H1 (cell line): Measurements from ENCODE around the gene PLD2. TPM values are rescaled to one million over a fixed set of nuclear protein-coding genes. Genes with fewer than 3 reads are reported as not detected.
A peak's percentile ranks its signal among the peaks of the same experiment; 100 is the strongest.

Experiments
- CTCF ChIA-PET: fragments of 300-600 bp; sonication (Branson Sonifier 250); formaldehyde crosslinking; loops from one replicate; lab custom pipeline; 2021; ENCODE audit not compliant: partially characterized antibody; lab: Charles Lee
- POLR2A ChIA-PET: fragments of 300-600 bp; sonication (Branson Sonifier 250); formaldehyde crosslinking; loops from one replicate; lab custom pipeline; 2021; ENCODE audit warnings: inconsistent platforms; ENCODE audit not compliant: partially characterized antibody; lab: Charles Lee
- DNase-seq, 2 experiments: peaks; one replicate each; pipeline versions ENCODE4 v3.0.0 to v3.0.0-alpha.2; 2010 to 2022; ENCODE audit warnings: low spot score in 2 of 2, low read depth in 1 of 2, mixed read lengths in 1 of 2
- FAIRE-seq: peaks from 2 replicates; lab custom pipeline; 2011; peaks lifted over from hg19 to GRCh38; lab: Jason Lieb, UNC
- H2AFZ ChIP-seq: 2 replicates; pipeline ENCODE4 v1.8.1; 2012; ENCODE audit warnings: low read length, inconsistent platforms
- H2AK5ac ChIP-seq: 2 replicates; pipeline ENCODE4 v1.6.1; 2013; ENCODE audit warnings: low read depth, low read length
- H2BK120ac ChIP-seq: replicated peaks from 2 replicates; pipeline ENCODE3; 2013; ENCODE audit warnings: low read depth, low read length, inconsistent platforms
- H2BK12ac ChIP-seq: 2 replicates; pipeline ENCODE4 v1.6.1; 2013; ENCODE audit warnings: low read depth, low read length
- H2BK15ac ChIP-seq: 2 replicates; pipeline ENCODE4 v1.6.1; 2013; ENCODE audit warnings: low read length
- H2BK20ac ChIP-seq: 2 replicates; pipeline ENCODE4 v1.6.1; 2013; ENCODE audit warnings: low read length
- H2BK5ac ChIP-seq: 2 replicates; pipeline ENCODE4 v1.6.1; 2013; ENCODE audit warnings: low read depth, low read length
- H3K14ac ChIP-seq: 2 replicates; pipeline ENCODE4 v1.6.1; 2013; ENCODE audit warnings: inconsistent platforms; ENCODE audit not compliant: insufficient read length
- H3K18ac ChIP-seq: 2 replicates; pipeline ENCODE4 v1.6.1; 2013; ENCODE audit warnings: low read length; ENCODE audit errors: extremely low read depth
- H3K23ac ChIP-seq: 2 replicates; pipeline ENCODE4 v1.6.1; 2013; ENCODE audit warnings: inconsistent platforms; ENCODE audit not compliant: insufficient read length
- H3K23me2 ChIP-seq: 2 replicates; pipeline ENCODE4 v1.6.1; 2013; ENCODE audit warnings: low read depth, low read length
- H3K27ac ChIP-seq: 2 replicates; pipeline ENCODE4 v1.6.1; 2011; ENCODE audit warnings: low read depth, low read length, inconsistent platforms
- H3K27me3 ChIP-seq, 4 experiments: replicated peaks in 1 of 4; 1 replicate in 1 of 4; 2 replicates in 3 of 4; pipeline versions ENCODE4 v1.6.1 to v1.8.1; 2011 to 2013; ENCODE audit warnings: low read length in 3 of 4, mild to moderate bottlenecking in 3 of 4, inconsistent platforms in 2 of 4, mixed read lengths in 2 of 4, moderate library complexity in 1 of 4; ENCODE audit not compliant: control insufficient read depth in 3 of 4, insufficient read depth in 3 of 4; ENCODE audit errors: extremely low read depth in 1 of 4
- H3K36me3 ChIP-seq, 4 experiments: 2 replicates each; pipeline versions ENCODE4 v1.6.1 to v1.8.1; 2011 to 2013; ENCODE audit warnings: mild to moderate bottlenecking in 4 of 4, low read length in 3 of 4, moderate library complexity in 2 of 4, control low read depth in 1 of 4, inconsistent platforms in 1 of 4; ENCODE audit not compliant: insufficient read depth in 4 of 4, control insufficient read depth in 2 of 4
- H3K4ac ChIP-seq: replicated peaks from 2 replicates; pipeline ENCODE3; 2013; ENCODE audit warnings: low read length, low read depth, mixed read lengths, inconsistent platforms; ENCODE audit not compliant: insufficient read length
- H3K4me1 ChIP-seq, 4 experiments: replicated peaks in 1 of 4; 1 replicate in 1 of 4; 2 replicates in 3 of 4; pipeline versions ENCODE4 v1.6.1 to v1.8.1; 2011 to 2013; ENCODE audit warnings: low read length in 3 of 4, inconsistent platforms in 2 of 4, mixed read lengths in 1 of 4; ENCODE audit not compliant: insufficient read depth in 4 of 4, control insufficient read depth in 3 of 4
- H3K4me2 ChIP-seq, 2 experiments: 2 replicates each; pipeline versions ENCODE4 v1.6.1 to v1.8.1; 2011 to 2013; ENCODE audit warnings: low read depth in 2 of 2, low read length in 2 of 2, control low read depth in 1 of 2, inconsistent platforms in 1 of 2, mild to moderate bottlenecking in 1 of 2; ENCODE audit not compliant: insufficient read depth in 1 of 2
- H3K4me3 ChIP-seq, 4 experiments: fragments of 200-600, 300-600 bp in 1 of 4; sonication (generic), shearing (Covaris generic), sonication (Bioruptor Twin) in 1 of 4; 2 replicates each; pipeline versions ENCODE4 v1.5.1 to v1.8.1; 2011 to 2016; ENCODE audit warnings: low read length in 4 of 4, low read depth in 3 of 4, control low read depth in 2 of 4, inconsistent platforms in 2 of 4, mild to moderate bottlenecking in 2 of 4, mixed read lengths in 1 of 4, moderate library complexity in 1 of 4; ENCODE audit not compliant: insufficient read depth in 2 of 4; ENCODE audit errors: extremely low read depth in 1 of 4
- H3K56ac ChIP-seq: replicated peaks from 2 replicates; pipeline ENCODE3; 2013; ENCODE audit warnings: low read depth, mild to moderate bottlenecking, mixed read lengths, low read length, inconsistent platforms; ENCODE audit not compliant: insufficient read length
- H3K79me1 ChIP-seq: 2 replicates; pipeline ENCODE4 v1.6.1; 2013; ENCODE audit warnings: low read depth, low read length, control low read depth
- H3K79me2 ChIP-seq, 2 experiments: 2 replicates each; pipeline versions ENCODE4 v1.6.1 to v1.8.1; 2012 to 2013; ENCODE audit warnings: low read length in 2 of 2, mild to moderate bottlenecking in 2 of 2, inconsistent platforms in 1 of 2; ENCODE audit not compliant: insufficient read depth in 2 of 2, control insufficient read depth in 1 of 2
- H3K9ac ChIP-seq, 4 experiments: replicated peaks in 1 of 4; 1 replicate in 1 of 4; 2 replicates in 3 of 4; pipeline versions ENCODE4 v1.6.1 to v1.8.1; 2011 to 2013; ENCODE audit warnings: low read depth in 3 of 4, low read length in 3 of 4, control low read depth in 2 of 4, mild to moderate bottlenecking in 2 of 4, moderate library complexity in 2 of 4, inconsistent platforms in 1 of 4; ENCODE audit errors: extremely low read depth in 1 of 4
- H3K9me3 ChIP-seq, 2 experiments: 2 replicates each; pipeline versions ENCODE4 v1.6.1 to v1.8.1; 2012 to 2013; ENCODE audit warnings: mild to moderate bottlenecking in 2 of 2, moderate library complexity in 2 of 2, control low read depth in 1 of 2, inconsistent platforms in 1 of 2, low read depth in 1 of 2, low read length in 1 of 2, mixed read lengths in 1 of 2; ENCODE audit not compliant: insufficient read depth in 2 of 2
- H4K20me1 ChIP-seq, 2 experiments: replicated peaks in 1 of 2; 2 replicates each; pipeline versions ENCODE3 to v1.8.1; 2011 to 2013; ENCODE audit warnings: inconsistent platforms in 2 of 2, low read length in 2 of 2, mild to moderate bottlenecking in 1 of 2; ENCODE audit not compliant: insufficient read depth in 2 of 2, control insufficient read depth in 1 of 2
- H4K5ac ChIP-seq: 2 replicates; pipeline ENCODE4 v1.6.1; 2013; ENCODE audit warnings: low read length, low read depth, mixed read lengths, inconsistent platforms; ENCODE audit not compliant: insufficient read length
- H4K8ac ChIP-seq: 2 replicates; pipeline ENCODE4 v1.8.0; 2013; ENCODE audit warnings: mild to moderate bottlenecking, moderate library complexity, low read length, inconsistent platforms; ENCODE audit not compliant: insufficient read depth; ENCODE audit errors: extremely low read depth
- H4K91ac ChIP-seq: replicated peaks from 2 replicates; pipeline ENCODE3; 2013; ENCODE audit warnings: low read length, mixed read lengths, inconsistent platforms; ENCODE audit not compliant: insufficient read length
- BCL11A ChIP-seq, 2 experiments: IDR thresholded peaks; one replicate each; pipeline ENCODE4 v1.6.1; 2011; ENCODE audit warnings: low read depth in 2 of 2, low read length in 2 of 2, mild to moderate bottlenecking in 2 of 2
- BRCA1 ChIP-seq: IDR thresholded peaks from 2 replicates; pipeline ENCODE4 v1.6.1; 2012; ENCODE audit warnings: low read depth, low read length, improper control_type of control experiment
- CHD2 ChIP-seq: IDR thresholded peaks from 2 replicates; pipeline ENCODE4 v1.6.1; 2012; ENCODE audit warnings: low read length, improper control_type of control experiment
- EZH2 ChIP-seq: fragments of 200-600 bp; sonication (generic); IDR thresholded peaks from 2 replicates; pipeline ENCODE4 v1.7.1; 2012; ENCODE audit warnings: low read depth, mild to moderate bottlenecking, moderate library complexity, low read length, inconsistent platforms; ENCODE audit not compliant: severe bottlenecking
- KDM1A ChIP-seq: fragments of 200-600, 300-600 bp; sonication (generic); IDR thresholded peaks from 2 replicates; pipeline ENCODE4 v1.7.1; 2016; ENCODE audit warnings: mild to moderate bottlenecking, low read length, borderline replicate concordance
- NANOG ChIP-seq: IDR thresholded peaks from 2 replicates; pipeline ENCODE4 v1.6.1; 2011; ENCODE audit warnings: low read length, low read depth, mild to moderate bottlenecking, inconsistent platforms; ENCODE audit not compliant: insufficient read depth, poor library complexity, severe bottlenecking
- RBBP5 ChIP-seq: IDR thresholded peaks from 2 replicates; pipeline ENCODE4 v1.7.1; 2012; ENCODE audit warnings: low read depth, mild to moderate bottlenecking, inconsistent platforms, low read length, moderate library complexity, borderline replicate concordance
- TEAD4 ChIP-seq: IDR thresholded peaks from 2 replicates; pipeline ENCODE4 v1.6.1; 2012; ENCODE audit warnings: low read depth, low read length, inconsistent platforms, mixed read lengths
- WGBS, 2 experiments: shearing (Covaris generic) in 1 of 2; methylation state at CpG; one replicate each; pipeline versions ENCODE4 v1.1.6 to v1.1.7; 2013 to 2015; ENCODE audit warnings: low lambda C conversion rate in 2 of 2, mixed read lengths in 2 of 2, inconsistent platforms in 1 of 2, low coverage in 1 of 2, missing lambda C conversion rate in 1 of 2; ENCODE audit not compliant: insufficient replicate concordance in 2 of 2, insufficient coverage in 1 of 2, insufficient read length in 1 of 2; ENCODE audit errors: extremely low coverage in 1 of 2, missing lambda C conversion rate in 1 of 2; 5-methylcytosine and 5-hydroxymethylcytosine counted together
- polyA plus RNA-seq, 7 experiments: library from polyadenylated mRNA; depleted of rRNA in 3 of 7; stranded (reverse) in 5 of 7; unstranded in 2 of 7; fragments of >200 nt in 5 of 7; fragments of 200-250 nt in 2 of 7; gene quantifications; 1 replicate in 5 of 7; 2 replicates in 1 of 7; 4 replicates in 1 of 7; pipeline versions ENCODE4 v1.2.1 to v1.2.3, GENCODE V29; 2011 to 2013; ENCODE audit warnings: missing spikeins in 2 of 7, mixed read lengths in 2 of 7
- total RNA-seq: library from RNA; stranded (reverse); fragmentation: NEBNext Ultra II Directional; extraction: Animal tissue kit (Norgen Biotek cat#: 25700); gene quantifications from 2 replicates; pipeline ENCODE4 v1.2.1, GENCODE V29; 2021

PLD2 gene
- total and polyA plus RNA-seq, 2 of the 8 experiments (the other 6 are each of a cell fraction or from before 2014, with no cell fraction given), result 44.3 to 48.4 TPM

GRCh38 chr17:4856271-4856936 lies 49.5 kb downstream of the PLD2 start:
- peaks cover 12% of the 10 kb centered on the region for H3K79me1 ChIP-seq
- H3K4me2 ChIP-seq, result no peak overlapping the region
- CTCF ChIA-PET, result interaction anchor here (0.6 to 3.5 kb wide), 5 partner anchors 11 to 306 kb away, joined by 3 to 15 read pairs (median 8); no protein-coding TSS in a partner anchor
- no peak overlapping the region for H2AFZ ChIP-seq
- no peak overlapping the region; a peak in 1 of 7 replicates for H3K9ac ChIP-seq
- H3K4ac ChIP-seq, result no peak overlapping the region
- peaks cover 0 to 36% of the 10 kb centered on the region in 2 experiments; a peak in 2 of 4 replicates for H3K79me2 ChIP-seq
- no peak overlapping the region for H3K27ac ChIP-seq
- H3K36me3 ChIP-seq, result no peaks in the 10 kb centered on the region
- no peak overlapping the region for H4K5ac ChIP-seq
- no peak for FAIRE-seq
- peaks cover 26 to 46% (median 38%) of the 10 kb centered on the region in 4 experiments for H3K4me1 ChIP-seq
- no peak overlapping the region for H3K23ac ChIP-seq
- H3K27me3 ChIP-seq, result no peaks in the 10 kb centered on the region
- no peaks in the 10 kb centered on the region for H3K9me3 ChIP-seq
- TF ChIP-seq BCL11A (IDR thresholded peaks at IDR 0.05; ENCODE audit: low read depth in 2 of 2, low read length in 2 of 2), result no peak
- no peak for TF ChIP-seq KDM1A
- TF ChIP-seq RBBP5, result no peak
- no peak for TF ChIP-seq NANOG
- no peak for TF ChIP-seq CHD2
- TF ChIP-seq TEAD4, result no peak
- no peak for TF ChIP-seq EZH2
- TF ChIP-seq BRCA1, result no peak
- TF ChIP-seq, all 59 proteins: peak for 0
- Histone ChIP-seq H3K56ac (no peak overlapping the region), H4K20me1 (peaks cover 0 to 1% of the 10 kb centered on the region in 2 experiments), H2BK15ac (peak overlapping the region; percentile 12), H3K18ac (no peak overlapping the region), H4K8ac (no peak overlapping the region), H4K91ac (peak overlapping the region; percentile 79), H2AK5ac (peak overlapping the region; percentile 60; the same call in 1 of the 2 replicates), H3K14ac (no peak overlapping the region), H2BK5ac (peak overlapping the region; percentile 95; the same call in 1 of the 2 replicates), H3K23me2 (peaks cover 7% of the 10 kb centered on the region; the same call in 1 of the 2 replicates), H2BK12ac (peak overlapping the region; percentile 91; the same call in 1 of the 2 replicates), H2BK120ac (no peak overlapping the region), H2BK20ac (peak overlapping the region; percentile 97; the same call in 1 of the 2 replicates), H3K4me3 (no peak overlapping the region)
- 93 to 100% methylated on average over 2 to 17 of the region's 17 CpGs for WGBS, 2 experiments
- DNase-seq, result no peak
- POLR2A ChIA-PET, result interaction anchor here (0.6 kb wide), 1 partner anchor 44 kb away, joined by 3 read pairs; no protein-coding TSS in a partner anchor
